GM15510 (cell line): Measurements from ENCODE around the gene PHC1.

Experiments
- POLR2A ChIP-seq: IDR thresholded peaks from 3 replicates; pipeline ENCODE4 v1.6.1; 2011; ENCODE audit warnings: borderline replicate concordance; ENCODE audit not compliant: insufficient read length; ENCODE audit errors: extremely low read depth

Gene PHC1

GRCh38 chr12:8943565-8944186 lies 29.4 kb downstream of the PHC1 start:
- no peak for TF ChIP-seq POLR2A

DNA sequence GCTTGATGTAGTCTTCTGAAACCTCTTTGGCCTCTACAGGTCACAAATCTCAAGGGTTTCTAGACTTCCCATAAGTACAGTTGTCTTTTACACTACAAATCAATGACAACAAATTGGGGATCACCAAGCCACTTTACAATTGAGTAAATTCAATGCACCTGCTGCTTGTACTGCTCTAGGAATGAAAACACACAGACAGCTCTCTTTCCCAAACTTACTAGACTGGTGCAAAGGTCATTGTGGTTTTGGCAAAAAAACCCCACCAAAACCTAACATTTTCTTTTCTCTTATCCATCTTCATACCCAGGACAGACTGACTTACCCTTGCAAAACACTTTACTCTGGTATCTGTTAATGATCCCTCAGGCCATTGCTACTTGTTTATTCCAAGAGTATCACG lies 32.4 kb downstream of the PHC1 start:
- TF ChIP-seq POLR2A = no peak

- TF ChIP-seq POLR2A = no peak
Observed at GRCh38 chr12:8947737-8948136, 33.4 kb downstream of the PHC1 start.

DNA sequence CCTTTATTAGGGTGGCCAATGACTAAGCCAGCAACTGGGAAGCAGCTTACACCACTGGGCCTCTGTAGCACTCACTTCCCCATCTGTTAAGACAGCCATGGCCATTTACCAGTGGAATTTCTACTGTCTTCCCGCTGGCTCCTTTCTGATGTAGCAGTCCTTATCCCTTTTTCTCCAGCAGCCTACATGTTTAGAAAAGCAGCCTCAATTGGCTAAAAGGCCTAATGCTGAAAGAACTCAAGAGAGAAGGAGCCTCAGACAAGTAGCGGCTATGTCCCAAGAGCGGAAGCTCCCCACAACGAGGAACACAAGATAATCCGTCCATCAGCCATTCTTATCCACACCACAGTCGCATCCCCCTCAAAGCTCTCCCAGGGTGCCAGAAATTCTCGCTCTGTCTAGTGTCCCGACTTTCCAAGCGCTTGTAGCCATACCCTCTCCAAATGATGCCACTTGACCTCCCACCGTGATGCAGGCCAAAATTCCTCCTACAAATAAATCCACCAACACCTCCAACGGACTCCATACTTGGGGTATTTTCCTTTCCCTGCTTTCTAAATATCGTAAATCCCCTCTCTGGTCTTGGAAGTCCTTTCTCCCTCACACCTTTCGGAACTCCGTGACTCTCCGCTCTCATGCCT lies 34.5 kb downstream of the PHC1 start:
- TF ChIP-seq POLR2A = no peak

DNA sequence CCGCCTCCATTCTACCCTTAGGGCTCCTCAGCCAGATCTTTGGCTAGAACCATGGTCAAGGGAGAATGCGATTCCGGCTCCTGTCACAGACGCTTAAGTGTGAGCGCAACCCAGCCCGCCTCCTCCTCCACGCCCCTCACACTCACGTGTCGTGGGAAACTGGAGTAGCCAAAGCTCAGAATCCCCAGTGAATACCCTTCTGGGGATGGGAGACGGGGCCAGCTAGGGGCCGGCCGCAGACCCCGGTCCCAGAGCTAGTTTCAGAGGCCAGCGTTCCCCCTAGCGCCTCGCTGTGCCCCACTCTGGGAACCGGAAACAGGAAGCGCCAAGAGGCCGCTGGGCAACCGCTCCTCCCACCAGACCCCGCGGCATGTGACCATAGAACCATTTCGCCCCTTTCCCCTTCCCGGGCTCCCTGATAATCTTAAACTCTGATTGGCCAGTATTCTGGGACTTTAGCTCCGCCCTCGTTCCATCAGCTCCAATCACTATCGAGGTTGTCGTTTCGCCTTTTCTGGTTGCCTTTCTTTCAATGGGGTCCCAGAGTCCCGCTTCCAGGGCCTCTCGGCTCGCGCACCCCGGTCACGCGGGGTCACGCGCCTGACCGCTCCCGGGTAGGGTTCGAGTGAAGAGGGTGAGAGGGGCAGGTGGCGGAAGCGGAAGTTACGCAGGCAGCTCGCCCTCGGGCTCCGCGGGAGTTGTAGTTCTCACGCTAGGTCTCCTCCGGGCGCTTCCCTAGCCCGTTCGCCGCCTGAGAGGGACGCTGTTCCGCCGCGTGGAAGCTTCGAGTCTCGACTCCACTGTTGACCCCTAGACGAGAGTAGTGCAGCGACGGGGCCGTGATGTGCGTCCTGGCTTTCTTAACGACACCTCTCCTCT lies 35.3 kb downstream of the PHC1 start, which contains the start of gene M6PR:
Gene M6PR (minus strand): TSS at position 304 of the 879 bp plus-strand sequence. CDS start 3,241 bp downstream, outside the sequence.
- TF ChIP-seq POLR2A = peak; percentile 89

DNA sequence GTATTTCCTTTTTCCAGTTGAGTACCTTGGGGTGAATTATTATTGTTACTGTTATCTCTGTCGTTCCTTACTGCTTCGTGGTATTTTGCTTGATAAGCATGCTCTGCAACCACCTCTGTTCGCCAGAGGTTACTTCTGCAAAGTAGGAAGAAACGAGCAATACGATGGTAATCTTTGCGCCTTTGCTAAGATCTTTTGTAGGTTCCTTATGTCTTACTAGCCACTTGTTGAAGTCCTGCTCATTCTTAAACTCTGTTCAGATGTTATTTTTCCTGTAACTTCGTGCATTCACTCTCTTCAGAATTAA lies 35.9 kb downstream of the PHC1 start:
- no peak for TF ChIP-seq POLR2A

- TF ChIP-seq POLR2A = no peak
Observed at GRCh38 chr12:8950702-8951478, 36.6 kb downstream of the PHC1 start.

DNA sequence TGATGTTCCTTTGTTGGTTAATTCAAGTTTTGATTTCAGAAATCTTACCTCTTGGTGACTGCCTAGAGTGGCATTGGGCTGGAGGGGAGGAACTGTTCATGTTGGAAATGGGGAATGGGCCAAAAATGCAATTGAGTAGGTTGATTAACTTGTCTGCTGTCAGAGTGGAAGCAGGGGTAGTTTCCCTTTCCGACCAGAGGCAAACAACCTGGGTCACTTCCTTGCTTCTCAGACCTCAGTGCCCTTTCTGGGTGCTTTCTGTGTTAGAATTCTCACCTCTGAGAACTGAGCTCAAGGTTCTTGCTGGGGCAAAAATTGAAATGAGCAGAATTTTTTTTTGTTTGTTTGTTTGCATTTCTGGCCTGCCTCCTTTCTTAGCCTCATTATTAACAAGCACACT lies 37.4 kb downstream of the PHC1 start:
- TF ChIP-seq POLR2A = no peak

DNA sequence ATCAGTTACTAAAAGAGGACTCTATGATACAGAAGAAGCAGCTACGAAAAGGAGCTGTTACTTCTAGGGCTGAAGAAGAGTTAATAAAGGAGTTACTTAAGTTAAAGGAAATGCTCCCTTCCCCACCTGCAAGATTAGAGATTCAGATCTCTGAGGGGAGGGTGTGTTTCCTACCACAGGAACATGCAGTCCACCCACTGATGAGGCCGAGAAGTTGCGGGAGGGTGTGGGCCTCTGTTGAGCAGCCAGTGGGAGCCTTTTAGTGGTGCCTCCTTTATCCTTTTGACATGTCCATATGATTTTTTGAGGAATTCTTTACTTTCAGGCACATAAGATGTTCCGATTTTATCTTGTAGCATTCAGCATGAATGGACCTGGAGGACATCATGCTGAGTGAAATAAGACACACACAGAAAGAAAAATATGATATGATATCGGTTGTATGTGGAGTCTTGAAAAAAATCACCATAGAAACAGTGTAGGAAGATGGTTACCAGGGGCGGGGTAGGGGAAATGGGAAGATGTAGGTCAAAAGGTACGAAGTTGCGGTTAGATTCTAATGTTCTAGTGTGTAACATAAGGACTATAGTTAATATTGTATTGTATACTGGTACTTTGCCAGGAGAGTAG lies 39.6 kb downstream of the PHC1 start:
- no peak for TF ChIP-seq POLR2A

DNA sequence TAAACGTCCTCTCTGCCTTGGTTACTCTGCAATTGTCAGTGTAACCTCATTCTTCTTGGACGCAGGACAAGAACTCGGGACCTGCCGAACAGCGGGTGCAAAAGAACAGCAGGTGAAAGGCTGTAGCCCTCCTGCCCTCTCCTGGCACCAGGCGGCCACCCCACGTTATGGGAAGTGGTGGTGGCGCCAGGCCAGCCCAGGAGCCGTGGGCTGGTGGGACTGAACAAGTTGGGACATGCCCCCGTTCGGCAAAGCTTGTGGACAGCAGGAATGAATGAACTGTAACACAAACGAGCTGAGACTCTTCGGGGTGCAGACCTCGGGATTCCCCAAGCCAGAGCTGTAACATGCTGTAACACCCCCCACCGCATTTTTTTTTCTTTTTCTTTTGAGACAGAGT lies 41.8 kb downstream of the PHC1 start:
- TF ChIP-seq POLR2A = no peak

- no peak for TF ChIP-seq POLR2A
Observed at GRCh38 chr12:8956772-8957171, 42.5 kb downstream of the PHC1 start.

DNA sequence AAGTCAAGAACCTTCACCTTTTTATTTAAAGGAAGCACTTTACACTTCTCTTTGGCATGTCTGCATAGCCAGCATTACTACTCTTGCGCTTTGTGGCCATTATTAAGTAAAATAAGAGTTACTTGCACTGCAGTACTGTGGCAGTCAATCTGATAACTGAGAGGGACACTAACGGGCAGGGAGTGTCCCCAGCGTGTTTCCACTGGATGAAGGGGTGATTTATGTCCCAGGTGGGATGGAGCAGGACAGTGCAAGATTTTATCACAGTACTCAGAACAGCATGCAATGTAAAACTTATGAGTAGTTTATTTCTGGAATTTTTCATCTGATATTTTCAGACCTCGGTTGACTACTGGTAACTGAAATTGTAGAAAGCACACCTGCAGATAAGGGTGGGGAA lies 43.3 kb downstream of the PHC1 start:
- no peak for TF ChIP-seq POLR2A

DNA sequence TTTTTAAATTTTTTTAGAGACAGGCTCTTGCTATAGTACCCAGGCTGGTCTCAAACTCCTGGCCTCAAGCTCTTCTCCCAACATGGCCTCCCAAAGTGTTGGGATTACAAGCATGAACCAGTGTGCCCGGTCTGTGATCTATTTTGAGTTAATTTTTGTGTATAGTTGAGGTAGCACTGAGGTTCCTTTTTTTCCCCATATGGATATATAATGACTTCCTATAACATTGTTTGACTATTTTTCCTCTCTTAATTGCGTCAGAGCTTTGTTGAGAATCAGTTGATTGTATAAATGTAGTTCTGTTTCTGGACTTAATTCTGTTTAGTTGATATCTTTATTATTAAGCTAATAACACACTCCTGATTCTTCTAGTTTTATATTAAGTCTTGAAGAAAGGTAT lies 43.8 kb downstream of the PHC1 start:
- no peak for TF ChIP-seq POLR2A

GRCh38 chr12:8960176-8960575 lies 45.9 kb downstream of the PHC1 start:
- no peak for TF ChIP-seq POLR2A
